HL-60/S4 treated with phorbol 12-myristate 13-acetate at 8.2 ng/mL for 4 days and 3 days (cell line): Measurements from ENCODE around the gene RTEL1.
"Not testable (repeated sequence)": the region's sequence is repeated elsewhere in the genome, so short reads cannot be mapped to it uniquely, and the experiment has no call there.

Experiments
- in situ Hi-C: fragments of 300-500 bp; cut with MboI; formaldehyde crosslinking; loops from 2 replicates; pipeline ENCODE4 v1.15.0; 2022; ENCODE audit warnings: low sequenced_read_pairs

Gene RTEL1

DNA sequence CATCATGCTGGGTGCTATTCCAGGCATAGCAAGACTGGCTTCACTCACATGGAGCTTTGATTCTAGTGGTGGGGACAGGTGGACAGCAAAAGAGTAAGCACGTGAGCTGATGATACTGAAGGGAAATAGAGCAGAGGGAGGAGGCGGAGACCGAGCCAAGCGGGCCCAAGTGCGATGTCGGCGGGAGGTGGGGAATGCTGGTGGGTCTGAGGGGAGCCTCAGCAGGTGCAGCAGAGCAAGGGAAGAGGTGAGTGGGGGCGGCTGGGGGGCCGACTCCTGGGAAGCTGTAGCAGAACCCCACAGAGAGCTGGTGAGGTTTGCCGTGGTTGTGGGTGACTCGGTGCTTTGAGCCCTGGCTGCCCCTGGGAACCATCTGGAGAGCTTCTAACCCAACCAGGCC lies 10.2 kb downstream of the RTEL1 start:
- in situ Hi-C loops: no loop called here

DNA sequence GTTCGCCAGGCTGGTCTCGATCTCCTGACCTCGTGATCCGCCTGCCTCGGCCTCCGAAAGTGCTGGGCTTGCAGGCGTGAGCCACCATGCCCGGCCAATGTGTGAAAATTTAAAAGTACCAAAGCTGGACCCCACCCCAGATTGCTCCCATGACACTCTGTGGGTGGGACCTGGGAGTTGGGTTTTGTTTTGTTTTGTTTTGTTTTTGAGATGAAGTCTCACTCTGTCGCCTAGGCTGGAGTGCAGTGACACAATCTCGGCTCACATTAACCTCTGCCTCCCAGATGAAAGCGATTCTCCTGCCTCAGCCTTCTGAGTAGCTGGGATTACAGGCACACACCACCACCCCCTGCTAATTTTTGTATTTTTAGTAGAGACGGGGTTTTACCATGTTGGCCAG lies 13.6 kb downstream of the RTEL1 start:
- in situ Hi-C loops: not testable (repeated sequence)

DNA sequence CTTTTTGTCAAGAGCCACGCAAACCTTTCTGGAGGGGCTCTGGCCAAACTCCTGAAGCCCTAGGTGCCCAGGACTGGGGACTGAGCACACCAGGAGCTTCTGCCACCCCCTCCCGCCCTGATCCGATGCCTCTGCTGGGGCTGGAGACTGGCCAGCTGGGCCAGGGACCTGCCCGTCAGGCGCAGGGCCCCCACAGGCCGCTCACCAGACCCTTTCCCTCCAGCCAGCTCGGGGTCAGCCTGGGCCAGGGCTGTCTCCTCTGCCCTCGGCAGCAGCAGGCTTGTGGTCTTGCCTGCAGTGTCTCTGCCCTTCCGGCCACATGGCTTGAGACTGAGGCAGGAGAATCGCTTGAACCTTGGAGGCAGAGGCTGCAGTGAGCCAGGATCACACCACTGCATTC lies 14.6 kb downstream of the RTEL1 start:
- in situ Hi-C loops: no loop called here

DNA sequence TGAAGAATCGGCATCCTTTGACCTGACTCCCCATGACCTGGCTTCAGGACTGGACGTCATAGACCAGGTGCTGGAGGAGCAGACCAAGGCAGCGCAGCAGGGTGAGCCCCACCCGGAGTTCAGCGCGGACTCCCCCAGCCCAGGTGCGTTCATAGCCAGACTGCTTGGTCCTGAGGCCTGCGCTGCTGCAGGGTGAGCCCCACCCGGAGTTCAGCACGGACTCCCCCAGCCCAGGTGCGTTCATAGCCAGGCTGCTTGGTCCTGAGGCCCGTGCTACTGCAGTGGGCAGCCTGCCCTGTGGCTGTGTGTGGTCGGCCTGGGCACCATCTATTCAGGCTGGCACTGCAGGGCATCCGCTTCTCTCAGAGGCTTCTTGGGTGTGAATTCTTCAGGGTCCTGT lies 15.8 kb downstream of the RTEL1 start:
- in situ Hi-C loops: no loop called here

DNA sequence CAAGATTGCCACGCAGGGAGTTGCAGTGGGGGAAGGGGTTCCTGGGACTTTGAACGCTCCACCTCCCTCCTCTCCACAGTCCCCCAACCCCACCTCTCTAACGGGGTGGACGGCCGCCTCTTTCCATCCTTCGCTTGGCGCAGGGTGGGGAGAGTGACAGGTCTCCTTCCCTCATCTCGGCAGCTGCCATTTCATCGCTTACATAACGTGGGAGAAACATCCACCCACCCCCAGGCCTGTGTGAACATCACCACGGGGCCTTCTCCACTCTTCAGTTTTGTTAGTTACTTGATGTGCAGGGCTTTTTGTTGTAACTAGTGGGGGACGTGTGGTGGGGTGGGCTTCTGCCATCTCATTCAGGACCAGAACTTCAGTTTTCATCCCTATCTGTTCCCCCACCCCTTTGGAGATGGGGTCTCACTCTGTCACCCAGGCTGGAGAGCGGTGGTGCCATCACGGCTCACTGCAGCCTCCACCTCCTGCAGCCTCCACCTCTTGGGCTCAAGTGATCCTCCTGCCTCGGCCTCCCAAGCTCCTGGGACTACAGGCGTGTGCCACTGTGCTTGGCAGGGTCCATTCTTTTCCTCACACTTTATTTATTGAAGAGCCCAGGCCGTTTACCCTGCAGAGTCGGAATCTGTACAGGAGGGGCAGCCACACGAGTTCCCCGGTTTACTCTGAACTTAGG lies 17.7 kb downstream of the RTEL1 start:
- in situ Hi-C loops: no loop called here

DNA sequence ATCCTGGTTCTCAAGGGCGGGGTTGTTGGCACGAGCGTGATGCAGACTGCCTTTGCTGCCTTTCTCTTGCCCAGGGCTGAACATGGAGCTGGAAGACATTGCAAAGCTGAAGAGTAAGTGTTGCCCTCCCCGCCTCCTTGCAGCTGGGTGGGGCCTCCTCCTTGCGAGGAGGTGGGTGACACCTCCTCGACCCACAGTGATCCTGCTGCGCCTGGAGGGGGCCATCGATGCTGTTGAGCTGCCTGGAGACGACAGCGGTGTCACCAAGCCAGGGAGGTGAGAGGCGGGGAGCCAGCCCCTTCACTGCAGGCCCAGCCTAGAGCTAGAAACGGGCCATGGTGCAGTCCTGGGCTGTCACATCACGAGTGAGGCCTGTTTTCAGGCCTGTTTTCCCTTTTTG lies 20.0 kb downstream of the RTEL1 start:
- in situ Hi-C loops: no loop called here

DNA sequence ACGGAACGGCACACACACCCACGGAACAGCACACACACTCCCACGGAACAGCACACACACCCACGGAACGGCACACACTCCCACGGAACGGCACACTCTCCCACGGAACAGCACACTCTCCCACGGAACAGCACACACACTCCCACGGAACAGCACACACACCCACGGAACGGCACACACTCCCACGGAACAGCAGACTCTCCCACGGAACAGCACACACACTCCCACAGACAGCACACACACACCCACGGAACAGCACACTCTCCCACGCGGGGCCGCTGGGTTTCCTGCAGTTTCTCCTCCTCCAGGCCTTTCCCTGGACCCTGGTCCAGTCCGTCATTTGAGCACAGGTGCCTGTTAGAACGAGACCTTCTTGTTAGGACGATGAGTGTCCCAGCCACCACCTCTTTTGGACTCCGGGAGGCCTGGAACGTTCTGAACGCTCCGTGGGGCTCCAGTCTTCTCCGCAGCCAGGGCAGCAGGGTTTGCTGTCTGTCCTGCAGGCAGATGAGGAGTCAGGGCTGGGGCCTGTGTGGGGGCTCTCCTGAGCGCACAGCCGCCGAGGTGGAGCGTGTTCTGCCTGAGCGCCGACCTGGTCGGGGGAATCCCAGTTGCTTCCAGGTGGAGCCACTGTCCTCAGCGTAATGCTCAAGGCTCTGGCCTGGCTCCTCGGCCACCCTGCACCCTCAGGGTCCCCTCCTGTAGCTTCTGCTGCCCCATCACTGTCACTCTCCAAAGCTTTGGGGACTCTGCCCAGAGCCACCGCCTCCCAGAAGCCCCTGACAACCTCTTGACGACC lies 20.8 kb downstream of the RTEL1 start:
- in situ Hi-C loops: no loop called here

DNA sequence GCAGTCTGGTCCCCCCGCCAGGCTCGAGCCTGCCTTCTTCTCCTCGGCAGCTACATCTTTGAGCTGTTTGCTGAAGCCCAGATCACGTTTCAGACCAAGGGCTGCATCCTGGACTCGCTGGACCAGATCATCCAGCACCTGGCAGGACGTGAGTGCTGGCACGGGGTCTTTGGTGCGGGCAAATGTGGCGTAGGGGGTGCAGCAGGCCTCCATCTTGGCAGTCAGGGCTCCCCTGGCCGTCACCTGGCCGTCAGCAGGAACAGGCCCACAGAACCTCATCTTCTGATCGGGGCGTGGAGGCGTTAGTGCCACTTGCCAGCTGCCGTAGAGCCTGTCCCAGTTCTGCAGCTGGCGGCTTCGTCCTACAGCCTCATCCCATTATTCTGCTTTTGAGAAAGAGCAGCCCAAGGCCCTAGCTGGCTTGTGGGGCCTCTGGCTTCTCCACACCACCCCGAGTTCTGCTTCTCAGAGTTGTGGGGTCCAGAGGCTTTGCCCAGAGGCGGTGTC lies 21.7 kb downstream of the RTEL1 start:
- in situ Hi-C loops: no loop called here

DNA sequence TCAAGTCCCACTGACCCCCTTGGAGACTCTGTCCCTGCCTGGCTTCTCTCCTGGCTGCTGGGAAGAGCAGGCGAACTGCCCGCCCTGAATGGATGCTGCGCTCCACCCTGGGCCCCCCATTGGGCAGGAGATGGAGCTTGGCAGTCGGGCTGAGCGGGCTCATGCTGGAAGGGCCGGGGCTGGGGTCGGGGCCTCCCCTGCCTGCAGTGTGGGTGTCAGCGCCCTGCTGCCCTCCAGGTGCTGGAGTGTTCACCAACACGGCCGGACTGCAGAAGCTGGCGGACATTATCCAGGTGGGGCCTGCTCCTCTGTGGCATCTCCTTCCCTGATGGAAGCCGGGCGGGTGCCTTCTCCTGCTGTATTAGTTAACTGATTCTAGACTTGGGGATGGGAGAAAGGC lies 22.3 kb downstream of the RTEL1 start:
- in situ Hi-C loops: no loop called here

DNA sequence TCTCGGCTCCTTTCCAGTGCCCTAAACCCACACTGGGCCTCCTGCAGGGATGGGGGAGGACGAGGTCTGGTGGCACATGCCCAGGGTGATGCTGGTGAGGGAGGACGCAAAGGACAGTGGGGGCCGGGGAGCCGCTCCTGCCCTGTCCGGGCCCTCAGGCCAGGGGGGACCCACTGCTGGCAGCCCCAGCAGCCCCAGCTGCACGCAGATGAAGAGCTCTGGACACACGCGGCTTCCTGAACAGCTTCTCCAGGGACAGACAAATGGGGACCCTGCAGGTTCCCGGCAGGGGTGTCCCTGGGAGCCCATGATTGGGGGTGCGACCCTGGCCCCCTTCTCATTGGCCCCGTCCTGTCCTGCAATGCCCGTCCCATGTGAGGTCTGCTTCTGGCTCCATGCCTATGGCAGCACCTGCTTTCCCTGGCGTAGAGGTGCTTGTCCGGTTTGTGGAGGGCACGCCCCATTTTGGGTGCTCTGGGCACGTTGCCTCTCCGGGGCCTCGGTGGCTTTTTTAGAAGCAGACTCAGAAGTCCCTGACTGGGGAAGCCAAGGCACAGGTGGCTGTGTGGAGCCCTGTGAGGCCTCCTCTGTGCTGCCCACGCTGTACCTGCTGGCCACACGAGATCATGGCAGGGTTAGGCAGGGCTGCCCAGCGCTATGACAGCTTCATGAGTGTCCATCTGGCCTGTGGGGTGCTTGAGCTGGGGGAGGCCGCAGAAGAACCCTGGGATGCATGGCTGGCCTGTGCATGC lies 22.9 kb downstream of the RTEL1 start:
- in situ Hi-C loops: no loop called here

DNA sequence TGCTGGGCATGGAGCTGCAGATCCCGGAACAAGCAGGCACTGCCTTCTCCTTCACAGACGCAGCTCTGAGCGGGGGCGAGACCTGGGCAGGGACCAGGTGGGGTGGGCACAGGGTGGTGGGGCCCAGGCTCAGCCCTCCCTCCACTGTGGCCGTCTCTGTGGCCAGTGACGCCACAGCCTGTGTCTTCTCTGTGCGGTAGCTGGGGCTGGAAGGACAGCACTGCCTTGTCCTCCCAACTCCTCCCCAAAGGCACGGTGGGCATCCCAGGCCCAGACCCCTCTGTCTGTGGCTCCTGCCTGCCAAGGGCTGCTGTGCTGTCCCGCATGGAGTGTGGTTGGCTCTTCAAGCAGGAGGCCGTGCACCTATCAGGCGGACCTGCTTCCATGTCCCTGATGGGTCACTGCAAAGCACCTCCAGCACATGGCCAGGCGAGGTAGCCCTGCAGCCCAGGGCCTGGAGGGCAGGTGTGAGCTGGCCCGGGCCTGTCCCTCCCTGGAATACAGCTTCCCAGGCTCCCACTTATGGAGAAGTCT lies 23.6 kb downstream of the RTEL1 start:
- in situ Hi-C loops: no loop called here

DNA sequence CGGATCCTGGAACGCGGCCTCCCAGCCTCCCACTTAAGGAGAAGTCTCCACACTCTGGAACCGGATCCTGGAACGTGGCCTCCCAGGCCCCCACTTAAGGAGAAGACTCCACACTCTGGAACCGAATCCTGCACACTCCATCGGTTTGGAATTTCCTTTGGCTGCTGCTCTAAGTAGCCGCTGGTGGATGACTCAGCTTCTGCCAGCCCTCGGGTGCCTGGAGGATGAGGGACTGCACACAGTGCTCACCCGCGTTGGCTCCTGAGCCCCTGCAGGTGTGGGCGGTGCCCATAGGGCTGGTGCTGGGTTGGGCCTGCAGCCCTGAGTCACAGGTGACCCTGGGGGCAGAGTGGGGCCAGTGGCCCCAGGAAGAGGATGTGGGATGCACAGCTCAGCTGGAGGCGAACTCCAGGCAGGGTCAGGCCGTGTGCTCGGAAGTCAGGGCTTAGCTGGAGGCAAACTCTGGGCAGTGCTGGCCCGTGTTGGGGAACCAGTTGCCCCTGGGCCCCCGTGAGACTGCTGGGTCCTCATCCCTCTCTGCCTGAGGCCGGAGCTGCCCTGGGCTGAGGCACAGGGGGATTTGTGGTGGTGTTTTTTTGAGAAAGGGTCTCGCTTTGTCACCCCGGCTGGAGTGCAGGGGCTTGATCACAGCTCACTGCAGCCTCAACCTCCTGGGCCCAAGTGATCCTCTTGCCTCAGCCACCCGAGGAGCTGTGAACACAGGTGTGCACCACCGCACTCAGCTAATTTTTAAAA lies 24.4 kb downstream of the RTEL1 start:
- in situ Hi-C loops: no loop called here

DNA sequence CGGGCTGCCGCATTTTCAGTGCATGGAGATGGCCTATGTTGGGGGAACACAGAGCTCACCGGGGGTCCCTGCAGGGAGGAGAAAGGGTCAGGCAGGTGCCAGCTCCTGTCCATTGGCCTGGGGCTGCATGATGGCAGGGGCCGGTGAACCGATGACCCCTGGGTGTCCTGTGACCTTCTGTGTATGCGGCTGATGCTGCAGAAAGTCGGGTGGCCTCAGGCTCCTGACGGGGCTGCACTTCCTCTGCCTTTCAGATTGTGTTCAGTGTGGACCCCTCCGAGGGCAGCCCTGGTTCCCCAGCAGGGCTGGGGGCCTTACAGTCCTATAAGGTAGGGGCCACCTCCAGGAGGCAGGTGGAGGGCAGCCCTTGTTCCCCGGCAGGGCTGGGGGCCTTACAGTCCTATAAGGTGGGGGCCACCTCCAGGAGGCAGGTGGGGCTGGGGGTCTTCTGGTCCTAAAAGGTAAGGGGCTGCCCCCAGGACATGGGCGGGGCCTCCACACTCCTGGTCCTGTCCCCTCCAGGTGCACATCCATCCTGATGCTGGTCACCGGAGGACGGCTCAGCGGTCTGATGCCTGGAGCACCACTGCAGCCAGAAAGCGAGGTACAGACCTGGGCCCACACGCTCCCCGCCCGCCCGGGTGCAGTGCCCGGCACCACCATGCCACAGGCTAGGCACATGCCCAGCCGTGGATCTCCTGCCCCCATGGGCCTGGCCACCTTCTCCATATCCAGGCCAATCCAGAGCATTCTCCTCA lies 27.3 kb downstream of the RTEL1 start:
- in situ Hi-C loops: no loop called here

DNA sequence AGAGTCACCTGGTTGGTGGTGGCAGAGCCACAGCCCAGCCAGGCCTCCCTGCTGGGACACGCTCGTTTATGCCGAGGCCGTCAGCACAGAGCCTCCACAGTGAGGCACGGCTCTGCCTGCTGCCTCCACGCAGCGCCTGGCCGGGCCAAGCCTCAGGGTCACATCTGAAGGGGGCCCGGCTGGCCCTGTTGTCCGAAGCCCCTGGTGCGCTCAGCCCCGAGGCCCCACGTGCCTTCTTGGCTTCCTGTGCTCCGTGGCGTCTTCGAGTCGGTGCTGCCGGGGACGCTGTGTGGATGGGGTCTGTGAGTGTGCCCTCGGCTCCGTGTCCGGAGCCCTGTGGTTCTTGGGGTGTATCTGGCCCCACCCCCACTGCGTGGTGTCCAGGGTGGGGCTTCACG lies 28.0 kb downstream of the RTEL1 start:
- in situ Hi-C loops: no loop called here

DNA sequence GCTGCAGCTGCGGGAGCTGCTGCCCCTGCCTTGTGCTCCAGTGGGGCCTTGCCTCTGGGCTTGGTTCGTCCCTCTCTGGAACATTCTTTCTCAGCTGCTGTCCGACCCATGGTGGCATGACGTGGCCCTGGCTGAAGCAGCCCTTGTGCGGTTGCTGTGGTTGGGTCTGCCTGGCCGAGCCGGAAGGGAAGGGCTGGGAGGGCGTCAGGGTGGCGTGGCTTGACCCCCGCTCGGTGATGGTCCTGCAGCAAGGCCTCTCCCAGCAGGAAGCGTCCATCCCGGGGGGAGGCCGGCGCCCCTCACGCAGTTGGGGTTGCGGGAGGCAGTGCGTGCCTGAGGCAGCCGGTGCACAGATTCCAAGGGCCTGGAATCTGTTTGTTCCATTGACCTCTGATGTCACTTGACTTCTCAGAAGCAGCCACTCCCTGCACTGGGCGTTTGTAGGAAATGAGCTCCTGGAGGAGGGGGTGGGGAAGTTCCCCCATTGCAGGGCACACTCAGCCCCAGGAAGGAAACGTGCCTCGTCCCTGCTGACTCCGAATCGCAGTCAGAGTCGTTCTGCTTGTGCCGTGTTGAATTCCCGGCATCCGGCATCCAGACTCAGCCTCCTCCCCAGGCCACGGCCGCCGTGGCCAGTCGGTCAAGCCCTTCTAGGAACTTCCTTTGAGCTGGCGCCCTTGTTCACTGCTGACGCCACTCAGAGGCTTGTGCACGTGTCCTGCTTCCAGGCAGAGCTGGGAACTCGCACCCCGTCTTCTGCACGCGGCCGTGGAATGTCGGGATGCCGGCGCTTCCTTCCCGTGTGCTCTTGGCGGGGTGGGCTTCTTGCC lies 28.6 kb downstream of the RTEL1 start:
- in situ Hi-C loops: no loop called here

DNA sequence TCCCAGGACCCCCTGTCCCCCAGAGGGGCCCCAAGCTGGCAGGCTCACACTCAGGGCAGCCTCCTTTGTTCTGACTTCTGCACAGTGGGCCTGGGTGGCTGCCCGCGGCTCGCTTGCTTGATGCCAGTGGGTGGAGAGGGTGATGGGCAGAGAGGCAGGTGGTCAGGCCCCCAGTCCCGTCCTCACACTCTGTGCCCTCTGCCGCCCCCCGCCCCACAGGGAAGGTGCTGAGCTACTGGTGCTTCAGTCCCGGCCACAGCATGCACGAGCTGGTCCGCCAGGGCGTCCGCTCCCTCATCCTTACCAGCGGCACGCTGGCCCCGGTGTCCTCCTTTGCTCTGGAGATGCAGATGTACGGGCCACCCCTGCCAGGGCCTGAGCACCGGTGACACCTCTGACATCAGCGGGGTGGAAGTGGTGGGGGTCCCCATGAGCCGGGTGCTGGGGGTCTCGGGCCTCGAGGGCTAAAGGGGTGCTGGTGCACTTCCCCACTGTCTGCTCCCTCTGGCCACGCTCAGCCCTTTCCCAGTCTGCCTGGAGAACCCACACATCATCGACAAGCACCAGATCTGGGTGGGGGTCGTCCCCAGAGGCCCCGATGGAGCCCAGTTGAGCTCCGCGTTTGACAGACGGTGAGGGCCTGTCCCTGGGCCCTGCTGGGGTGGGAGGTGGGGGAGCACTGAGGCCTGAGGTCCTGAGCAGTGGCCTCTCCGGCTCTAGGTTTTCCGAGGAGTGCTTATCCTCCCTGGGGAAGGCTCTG lies 29.5 kb downstream of the RTEL1 start:
- in situ Hi-C loops: no loop called here

DNA sequence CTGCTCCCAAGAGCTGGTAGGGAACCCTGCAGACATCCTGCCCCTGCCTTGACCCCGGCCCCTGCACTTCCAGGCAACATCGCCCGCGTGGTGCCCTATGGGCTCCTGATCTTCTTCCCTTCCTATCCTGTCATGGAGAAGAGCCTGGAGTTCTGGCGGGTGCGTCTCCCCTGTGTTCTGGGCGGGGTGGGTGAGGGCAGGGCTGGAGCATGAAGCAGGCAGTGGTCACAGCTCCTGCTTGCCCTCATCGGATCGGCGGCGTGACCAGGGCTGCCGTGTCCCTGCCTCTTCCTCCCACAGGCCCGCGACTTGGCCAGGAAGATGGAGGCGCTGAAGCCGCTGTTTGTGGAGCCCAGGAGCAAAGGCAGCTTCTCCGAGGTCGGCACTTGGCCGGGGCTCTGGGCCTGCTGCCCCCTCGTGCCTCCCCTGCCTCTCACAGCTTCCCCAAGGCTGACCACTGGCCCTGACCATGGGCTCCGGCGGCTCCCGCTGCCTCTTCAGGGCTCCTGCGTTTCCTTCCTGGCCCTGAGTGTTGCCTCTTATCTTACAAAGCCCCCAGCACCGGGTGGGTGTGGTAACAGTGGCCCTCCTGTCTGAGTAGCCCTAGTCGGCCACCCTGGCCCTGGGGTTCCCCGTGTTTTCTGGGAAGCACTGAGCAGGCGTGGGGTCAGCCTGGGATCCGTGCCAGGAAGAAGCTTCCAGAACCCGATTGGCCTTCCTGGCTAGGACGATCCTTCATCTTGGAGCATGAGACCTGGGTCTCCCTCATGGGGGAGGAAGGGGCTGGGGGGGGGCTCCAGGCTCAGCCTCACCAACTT lies 30.3 kb downstream of the RTEL1 start:
- in situ Hi-C loops: no loop called here
